NCI-H1436 (cell line): Measurements from ENCODE around the gene FLT1.

Experiments used
- DNase-seq: peaks from one replicate; lab custom pipeline; 2025; lab: John Stamatoyannopoulos, UW

The FLT1 gene

GRCh38 chr13:28528848-28529247 lies 33.9 kb upstream of the FLT1 start:
- DNase-seq = no peak

GRCh38 chr13:28528388-28528787 lies 33.5 kb upstream of the FLT1 start:
- no peak for DNase-seq

- DNase-seq = no peak
Measured at GRCh38 chr13:28527629-28528028, 32.7 kb upstream of the FLT1 start.

GRCh38 chr13:28526876-28527275 lies 31.9 kb upstream of the FLT1 start:
- DNase-seq = no peak

- DNase-seq = no peak
Measured at GRCh38 chr13:28522871-28523270, 27.9 kb upstream of the FLT1 start.

GRCh38 chr13:28513745-28514144 lies 18.8 kb upstream of the FLT1 start:
- no peak for DNase-seq

GRCh38 chr13:28510542-28510941 lies 15.6 kb upstream of the FLT1 start:
- DNase-seq = no peak

- no peak for DNase-seq
Measured at GRCh38 chr13:28510066-28510465, 15.1 kb upstream of the FLT1 start.

- no peak for DNase-seq
Measured at GRCh38 chr13:28505543-28506135, 10.7 kb upstream of the FLT1 start.

- no peak for DNase-seq
Measured at GRCh38 chr13:28503182-28503967, 8.4 kb upstream of the FLT1 start.

- DNase-seq = no peak
Measured at GRCh38 chr13:28501547-28501946, 6.6 kb upstream of the FLT1 start.

GRCh38 chr13:28499609-28500008 lies 4.7 kb upstream of the FLT1 start:
- DNase-seq = no peak

GRCh38 chr13:28498481-28499115 lies 3.7 kb upstream of the FLT1 start:
- DNase-seq = no peak

- DNase-seq = no peak
Measured at GRCh38 chr13:28497143-28497876, 2.4 kb upstream of the FLT1 start.

GRCh38 chr13:28496188-28496564 lies 1.2 kb upstream of the FLT1 start:
- DNase-seq = no peak

- no peak for DNase-seq
Measured at GRCh38 chr13:28495538-28496187, 735 bp upstream of the FLT1 start.

GRCh38 chr13:28494504-28494777 lies 487 bp downstream of the FLT1 start:
- DNase-seq = no peak

GRCh38 chr13:28493740-28494503 lies 1.0 kb downstream of the FLT1 start:
- no peak for DNase-seq

GRCh38 chr13:28492569-28493367 lies 2.2 kb downstream of the FLT1 start:
- DNase-seq = no peak

GRCh38 chr13:28490061-28490460 lies 4.9 kb downstream of the FLT1 start:
- DNase-seq = no peak

- DNase-seq = no peak
Measured at GRCh38 chr13:28489524-28489931, 5.4 kb downstream of the FLT1 start.
